ENCODE measurements around the gene CDC34.

The CDC34 gene

DNA sequence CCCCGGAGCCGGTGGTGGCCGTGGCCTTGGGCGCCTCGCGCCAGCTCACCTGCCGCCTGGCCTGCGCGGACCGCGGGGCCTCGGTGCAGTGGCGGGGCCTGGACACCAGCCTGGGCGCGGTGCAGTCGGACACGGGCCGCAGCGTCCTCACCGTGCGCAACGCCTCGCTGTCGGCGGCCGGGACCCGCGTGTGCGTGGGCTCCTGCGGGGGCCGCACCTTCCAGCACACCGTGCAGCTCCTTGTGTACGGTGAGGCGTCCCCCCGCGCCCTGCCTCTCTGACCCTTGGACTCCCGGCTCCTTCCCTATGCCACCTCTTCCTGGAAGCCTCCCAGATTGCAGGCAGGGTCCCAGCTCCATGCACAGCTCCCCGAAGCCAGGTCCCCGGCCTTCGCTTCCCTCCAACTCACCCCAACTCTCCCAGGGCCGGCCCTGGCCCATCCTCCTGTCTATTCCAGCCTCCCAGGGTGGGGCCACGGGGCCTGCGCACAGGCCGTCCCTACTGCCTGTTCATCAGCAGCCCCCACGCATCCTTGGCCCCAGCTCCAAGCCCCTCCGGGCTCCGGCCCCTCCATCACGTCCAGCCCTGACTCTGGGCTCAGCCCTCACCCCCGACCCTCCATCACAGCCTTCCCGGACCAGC, 33.6 kb upstream of the CDC34 start:
- no peak for DNase-seq

DNA sequence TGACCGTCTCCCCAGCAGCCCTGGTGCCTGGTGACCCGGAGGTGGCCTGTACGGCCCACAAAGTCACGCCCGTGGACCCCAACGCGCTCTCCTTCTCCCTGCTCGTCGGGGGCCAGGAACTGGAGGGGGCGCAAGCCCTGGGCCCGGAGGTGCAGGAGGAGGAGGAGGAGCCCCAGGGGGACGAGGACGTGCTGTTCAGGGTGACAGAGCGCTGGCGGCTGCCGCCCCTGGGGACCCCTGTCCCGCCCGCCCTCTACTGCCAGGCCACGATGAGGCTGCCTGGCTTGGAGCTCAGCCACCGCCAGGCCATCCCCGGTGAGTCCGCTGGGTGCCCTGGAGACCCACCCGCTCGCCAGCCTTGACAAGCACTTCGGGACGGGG, 33.1 kb upstream of the CDC34 start:
- no peak for DNase-seq

DNA sequence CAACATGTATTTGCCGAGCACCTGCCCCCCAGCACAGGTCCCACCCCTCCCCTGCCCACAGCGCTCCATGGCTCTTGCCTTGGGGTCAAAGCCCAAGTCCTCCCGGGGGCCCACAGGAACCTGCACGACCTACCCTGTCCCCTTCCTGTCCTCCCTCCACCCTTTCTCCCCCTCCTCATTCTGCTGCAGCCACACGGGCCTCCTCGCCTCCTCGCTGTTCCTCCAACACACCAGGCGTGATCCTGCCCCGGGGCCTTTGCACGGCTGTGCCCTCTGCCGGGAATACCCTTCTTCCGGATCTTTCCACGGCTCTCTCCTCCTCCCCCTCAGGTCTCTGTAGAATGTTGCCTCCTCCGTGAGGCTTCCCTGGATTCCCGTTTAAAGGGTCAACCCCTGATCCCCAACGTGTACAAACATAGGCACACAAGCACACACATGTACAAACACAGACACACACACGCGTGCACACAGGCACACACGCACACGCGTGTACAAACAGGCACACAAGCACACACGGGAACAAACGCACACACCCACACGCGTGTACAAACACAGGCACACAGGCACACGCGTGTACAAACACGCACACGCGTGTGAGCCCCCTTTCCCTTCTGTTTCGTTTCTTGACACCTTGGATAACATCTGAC, 32.5 kb upstream of the CDC34 start:
- DNase-seq, result no peak

DNA sequence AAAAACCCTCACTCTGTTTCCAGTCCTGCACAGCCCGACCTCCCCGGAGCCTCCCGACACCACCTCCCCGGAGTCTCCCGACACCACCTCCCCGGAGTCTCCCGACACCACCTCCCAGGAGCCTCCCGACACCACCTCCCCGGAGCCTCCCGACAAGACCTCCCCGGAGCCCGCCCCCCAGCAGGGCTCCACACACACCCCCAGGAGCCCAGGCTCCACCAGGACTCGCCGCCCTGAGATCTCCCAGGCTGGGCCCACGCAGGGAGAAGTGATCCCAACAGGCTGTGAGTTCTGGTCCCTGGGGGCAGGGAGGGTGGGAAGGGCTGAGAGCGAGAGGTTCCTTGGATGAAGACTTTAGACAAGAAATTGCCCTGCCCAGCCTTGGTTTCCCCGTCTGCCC, 29.9 kb upstream of the CDC34 start:
- no peak for DNase-seq

DNA sequence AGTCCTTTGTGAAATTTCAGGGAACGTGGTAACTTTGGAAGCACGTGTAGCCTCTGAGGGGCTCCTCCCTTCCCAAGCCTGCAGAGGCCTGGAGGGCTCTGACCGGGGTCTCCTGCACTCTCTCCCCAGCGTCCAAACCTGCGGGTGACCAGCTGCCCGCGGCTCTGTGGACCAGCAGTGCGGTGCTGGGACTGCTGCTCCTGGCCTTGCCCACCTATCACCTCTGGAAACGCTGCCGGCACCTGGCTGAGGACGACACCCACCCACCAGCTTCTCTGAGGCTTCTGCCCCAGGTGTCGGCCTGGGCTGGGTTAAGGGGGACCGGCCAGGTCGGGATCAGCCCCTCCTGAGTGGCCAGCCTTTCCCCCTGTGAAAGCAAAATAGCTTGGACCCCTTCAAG, 26.9 kb upstream of the CDC34 start:
- DNase-seq, result no peak

DNA sequence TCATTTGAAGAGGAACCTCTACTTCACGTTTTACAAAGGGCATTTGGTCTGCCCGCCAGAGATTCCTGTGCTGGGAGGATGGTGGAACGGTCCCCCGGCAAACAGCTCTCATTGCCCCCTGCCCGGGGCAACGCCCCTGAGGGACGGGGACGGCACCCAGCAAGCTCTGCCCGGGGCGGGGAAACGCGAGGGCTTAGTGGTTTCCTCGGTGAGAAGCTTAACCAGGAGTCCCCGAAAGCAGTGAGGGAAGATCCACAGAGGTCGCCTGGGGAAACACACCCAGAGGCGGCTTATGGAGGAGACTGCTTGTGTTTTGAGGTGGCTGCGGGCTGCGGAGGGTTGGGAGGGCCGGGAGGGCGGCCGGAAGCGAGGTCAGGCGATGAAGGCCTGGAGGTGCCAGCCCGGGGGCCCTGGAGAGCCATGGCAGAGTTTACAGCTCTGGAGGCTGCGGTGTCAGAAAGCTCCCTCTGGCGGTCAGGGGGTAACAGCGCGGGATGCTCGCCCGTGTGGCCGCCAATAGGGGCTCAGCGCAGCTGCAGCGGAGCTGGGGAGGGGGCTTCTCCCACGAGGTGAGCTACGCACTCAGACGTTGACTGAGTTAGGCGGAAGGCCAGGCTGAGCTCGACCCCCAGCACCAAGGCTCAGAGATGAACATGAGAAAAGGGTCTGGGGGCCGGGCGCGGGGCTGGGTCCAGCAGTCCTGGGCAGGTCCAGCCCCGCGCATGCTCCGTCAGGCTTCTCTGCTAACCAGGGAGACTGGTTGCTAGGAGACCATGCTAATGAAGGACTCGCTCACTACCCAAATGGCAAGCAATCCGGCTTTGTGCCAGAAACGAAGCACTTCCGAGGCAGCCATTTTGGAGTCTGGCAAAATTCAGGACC, 24.9 kb upstream of the CDC34 start:
- peak; percentile 95 for DNase-seq

DNA sequence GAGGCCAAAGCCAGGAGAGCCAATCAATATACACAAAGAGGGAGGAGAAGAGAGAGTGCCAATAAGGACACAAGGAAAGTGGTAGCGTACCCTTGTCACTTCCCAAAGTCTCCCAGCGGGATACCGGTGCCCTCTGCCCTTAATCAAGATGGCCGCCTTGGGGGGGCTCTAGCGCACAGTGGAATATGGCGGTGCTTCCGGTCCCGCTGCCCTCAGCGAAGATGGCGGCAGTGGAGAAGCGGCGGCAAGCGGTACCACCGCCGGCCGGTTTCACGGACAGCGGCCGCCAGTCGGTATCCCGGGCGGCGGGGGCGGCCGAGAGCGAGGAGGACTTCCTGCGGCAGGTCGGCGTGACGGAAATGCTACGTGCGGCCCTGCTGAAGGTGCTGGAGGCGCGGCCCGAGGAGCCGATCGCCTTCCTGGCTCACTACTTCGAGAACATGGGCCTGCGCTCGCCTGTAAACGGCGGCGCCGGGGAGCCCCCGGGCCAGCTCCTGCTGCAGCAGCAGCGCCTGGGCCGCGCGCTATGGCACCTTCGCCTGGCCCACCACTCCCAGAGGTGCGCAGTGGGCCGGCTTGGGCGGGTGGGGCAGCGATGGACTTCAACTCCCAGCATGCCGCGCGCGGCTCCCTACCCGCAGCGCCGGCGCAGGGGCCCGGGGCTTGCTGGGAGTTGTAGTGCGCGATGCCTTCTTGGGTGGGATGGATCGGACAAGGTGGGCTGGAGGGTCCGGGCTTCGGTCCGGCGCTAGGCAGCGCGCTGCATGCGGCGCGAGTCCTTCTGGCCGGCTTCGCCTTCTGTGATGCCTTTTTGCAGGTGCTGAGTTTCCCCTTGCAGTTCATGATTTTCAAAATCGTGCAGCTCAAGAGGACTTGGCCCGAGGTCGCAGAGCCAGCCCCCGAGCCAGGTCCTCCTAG, 24.0 kb upstream of the CDC34 start, which contains the start of gene TPGS1:
TSS of gene TPGS1 (plus strand) at position 212 of the 918 bp plus-strand sequence. CDS start at position 222, 10 bp downstream.
- DNase-seq, result peak; percentile 89

DNA sequence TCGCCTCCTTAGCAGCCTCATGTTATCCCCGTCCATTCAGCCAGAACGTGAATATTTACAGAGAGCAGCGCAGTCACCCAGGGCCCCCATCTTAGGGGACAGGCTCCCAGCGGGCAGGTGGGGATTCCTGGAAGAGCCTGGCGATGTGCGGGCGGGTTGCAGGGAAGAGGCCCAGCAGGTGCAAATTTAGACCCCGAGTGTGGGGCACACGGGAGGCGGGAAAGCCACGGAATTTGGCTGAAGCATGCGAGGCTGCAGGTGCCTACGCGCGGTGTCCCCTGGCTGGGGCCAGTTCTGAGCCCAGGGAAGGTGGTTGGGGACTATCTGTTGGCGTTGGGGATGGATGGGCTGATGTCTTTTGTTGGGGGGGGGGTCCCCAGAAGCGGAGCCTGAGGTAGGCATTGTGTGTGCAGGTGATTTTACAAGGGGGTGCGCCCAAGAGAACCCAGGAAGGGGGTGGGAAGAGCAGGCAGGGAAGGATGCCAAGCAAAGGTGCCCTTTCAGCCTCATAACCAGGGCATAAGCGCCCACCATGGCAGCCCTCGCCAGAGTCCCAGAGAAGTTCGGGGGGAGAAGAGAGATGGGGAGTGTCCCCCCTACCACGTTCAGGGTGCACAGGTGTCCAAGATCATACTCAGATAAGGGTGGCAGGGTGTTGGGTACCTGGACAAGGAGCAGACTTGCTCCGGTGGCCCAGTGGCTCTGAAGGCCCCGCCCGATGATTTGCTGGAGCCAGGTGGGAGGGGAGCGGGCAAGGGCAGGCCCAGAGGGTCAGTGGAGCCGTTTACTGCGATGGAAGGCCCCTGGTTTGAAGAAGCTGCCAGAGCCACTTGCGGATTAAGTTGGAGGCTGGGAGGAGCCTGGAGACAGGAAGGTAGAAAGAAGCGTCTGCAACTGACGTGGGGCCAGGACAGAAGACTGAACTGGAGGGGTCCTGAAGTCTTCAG, 23.1 kb upstream of the CDC34 start:
- DNase-seq, result no peak

DNA sequence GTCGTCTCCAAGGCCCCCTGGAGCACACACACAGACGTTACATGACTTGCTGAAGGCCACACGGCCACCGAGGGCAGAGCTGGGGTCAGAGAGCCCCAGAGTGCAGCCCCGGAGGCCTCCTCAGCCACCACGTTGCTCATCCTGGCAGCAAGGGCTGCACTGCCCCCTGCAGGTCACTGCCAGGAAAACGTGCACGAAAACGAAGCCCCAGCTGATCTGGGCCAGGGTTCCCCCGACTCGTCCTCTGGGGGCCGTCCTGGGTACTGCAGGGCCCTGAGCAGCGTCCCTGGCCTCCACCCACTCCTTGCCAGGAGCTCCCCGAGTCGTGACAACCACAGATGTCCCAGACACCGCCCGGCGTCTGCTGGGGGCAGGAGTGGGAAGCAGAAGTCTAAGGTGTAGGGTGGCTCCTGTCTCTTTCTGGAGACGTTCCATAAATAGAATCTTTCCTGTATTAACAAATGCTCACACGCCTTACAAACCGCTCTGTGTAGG, 20.9 kb upstream of the CDC34 start:
- DNase-seq, result peak; percentile 94

DNA sequence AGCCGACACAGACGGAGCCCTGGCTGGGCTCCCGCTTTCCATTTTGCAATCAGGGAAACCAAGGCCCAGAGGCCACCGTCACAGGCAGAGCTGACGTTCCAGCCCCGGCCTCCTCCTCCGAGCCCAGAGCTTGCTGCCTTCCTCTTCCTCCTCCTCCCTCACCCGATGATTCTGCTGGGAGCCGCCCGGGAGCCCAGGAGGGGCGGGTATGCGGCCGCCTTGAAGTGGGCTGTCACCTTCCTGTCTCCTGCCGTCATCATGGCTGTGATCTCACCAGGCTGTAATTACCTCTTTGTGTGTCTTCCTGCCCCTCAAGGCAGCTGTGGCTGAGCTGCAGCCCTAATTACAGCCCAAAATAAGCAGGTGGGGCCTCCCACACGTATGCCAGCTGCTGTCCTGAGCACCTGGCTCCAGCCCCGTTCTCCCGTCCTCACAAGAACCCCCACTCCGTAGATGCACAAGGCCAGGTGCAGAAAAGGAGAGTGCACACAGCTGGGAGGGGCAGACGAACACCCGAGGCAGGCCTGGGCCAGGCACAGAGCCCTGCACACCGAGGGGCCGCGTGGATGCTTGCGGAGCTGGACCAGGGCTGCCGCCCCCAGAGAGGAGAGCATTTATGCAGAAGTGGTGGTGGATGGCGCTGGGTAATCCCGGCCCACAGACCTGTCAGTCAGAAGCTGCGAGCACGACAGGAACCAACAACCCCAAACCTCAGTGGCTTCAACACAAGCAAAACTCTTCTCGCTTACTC, 20.3 kb upstream of the CDC34 start:
- DNase-seq, result peak; percentile 93

DNA sequence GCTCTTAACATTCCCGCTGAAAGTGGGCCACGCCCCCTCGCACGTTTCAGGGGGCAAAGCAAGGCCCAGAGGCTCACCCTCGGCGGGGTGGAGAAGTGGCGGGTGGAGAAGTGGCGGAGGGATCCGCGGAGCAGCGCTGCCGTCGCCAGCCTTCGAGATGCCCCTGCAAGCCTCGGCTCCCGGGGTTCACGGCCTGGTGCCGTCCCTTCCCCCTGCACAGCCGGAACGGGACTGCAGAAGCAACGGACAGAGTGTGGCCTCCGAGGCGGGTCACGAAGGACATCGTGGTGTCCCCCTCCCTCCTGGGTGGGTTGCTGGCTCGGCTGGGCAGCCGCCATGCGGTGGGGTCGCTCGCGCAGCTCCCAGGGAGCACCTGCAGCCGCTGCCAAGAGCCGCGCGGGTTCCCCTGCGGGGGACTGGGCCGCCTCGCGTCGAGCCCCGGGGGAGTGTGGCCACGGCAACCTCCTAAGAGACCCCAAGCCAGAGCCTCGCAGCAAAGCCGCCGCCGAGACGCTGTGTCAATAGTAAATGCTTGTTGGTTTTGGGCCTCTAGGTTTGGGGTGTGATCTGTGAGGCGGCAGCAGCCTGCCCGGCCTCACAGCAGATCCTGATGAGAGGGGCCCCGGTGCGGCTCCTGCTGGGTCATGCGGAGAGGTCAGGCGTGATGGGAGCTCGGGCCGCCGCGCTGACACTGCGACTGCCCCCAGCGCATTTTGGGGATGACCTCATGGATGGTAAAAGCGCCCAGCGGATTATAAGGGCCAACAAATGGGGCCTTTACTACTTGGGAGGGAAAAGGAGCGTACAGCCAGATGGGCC, 18.8 kb upstream of the CDC34 start:
- no peak for DNase-seq

DNA sequence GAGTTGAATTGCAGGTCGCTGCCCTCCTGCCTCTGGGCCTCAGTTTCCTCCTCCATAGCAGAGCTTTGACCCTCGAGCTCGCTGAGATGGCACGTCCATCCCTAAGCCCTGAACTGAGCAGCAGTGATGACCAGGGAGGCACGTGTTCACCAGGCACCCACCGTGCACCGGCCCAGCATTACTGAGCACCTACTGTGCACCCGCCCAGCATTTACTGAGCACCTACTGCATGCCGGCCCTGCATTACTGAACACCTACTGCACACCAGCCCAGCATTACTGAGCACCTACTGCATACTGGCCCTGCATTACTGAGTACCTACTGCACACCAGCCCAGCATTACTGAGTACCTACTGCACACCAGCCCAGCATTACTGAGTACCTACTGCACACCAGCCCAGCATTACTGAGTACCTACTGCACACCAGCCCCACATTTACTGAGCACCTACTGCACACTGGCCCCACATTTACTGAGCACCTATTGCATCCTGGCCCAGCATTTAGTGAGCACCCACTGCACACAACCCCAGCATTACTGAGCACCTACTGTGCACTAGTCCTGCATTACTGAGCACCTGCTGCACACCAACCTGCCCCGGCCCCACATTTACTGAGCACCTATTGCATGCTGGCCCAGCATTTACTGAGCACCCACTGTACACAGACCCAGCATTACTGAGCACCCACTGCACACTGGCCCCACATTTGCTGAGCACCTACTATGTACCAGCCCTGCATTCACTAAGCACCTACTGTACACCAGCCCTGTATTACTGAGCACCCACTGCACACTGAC, 18.0 kb upstream of the CDC34 start:
- DNase-seq, result no peak

DNA sequence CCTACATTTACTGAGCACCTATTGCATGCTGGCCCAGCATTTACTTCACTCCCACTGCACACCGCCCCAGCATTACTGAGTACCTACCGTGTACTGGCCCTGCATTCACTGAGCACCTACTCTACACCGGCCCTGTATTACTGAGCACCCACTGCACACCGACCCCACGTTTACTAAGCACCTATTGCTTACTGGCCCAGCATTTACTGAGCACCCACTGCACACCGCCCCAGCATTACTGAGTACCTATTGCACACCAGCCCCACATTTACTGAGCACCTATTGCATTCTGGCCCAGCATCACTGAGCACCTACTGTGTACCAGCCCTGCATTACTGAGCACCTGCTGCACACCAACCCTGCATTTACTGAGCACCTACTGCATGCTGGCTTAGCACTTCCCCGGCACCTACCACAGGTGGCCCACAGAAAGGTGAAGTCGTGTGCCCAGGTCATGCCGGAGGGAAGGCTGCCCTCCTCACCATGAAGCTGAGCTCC, 17.3 kb upstream of the CDC34 start:
- DNase-seq, result no peak

DNA sequence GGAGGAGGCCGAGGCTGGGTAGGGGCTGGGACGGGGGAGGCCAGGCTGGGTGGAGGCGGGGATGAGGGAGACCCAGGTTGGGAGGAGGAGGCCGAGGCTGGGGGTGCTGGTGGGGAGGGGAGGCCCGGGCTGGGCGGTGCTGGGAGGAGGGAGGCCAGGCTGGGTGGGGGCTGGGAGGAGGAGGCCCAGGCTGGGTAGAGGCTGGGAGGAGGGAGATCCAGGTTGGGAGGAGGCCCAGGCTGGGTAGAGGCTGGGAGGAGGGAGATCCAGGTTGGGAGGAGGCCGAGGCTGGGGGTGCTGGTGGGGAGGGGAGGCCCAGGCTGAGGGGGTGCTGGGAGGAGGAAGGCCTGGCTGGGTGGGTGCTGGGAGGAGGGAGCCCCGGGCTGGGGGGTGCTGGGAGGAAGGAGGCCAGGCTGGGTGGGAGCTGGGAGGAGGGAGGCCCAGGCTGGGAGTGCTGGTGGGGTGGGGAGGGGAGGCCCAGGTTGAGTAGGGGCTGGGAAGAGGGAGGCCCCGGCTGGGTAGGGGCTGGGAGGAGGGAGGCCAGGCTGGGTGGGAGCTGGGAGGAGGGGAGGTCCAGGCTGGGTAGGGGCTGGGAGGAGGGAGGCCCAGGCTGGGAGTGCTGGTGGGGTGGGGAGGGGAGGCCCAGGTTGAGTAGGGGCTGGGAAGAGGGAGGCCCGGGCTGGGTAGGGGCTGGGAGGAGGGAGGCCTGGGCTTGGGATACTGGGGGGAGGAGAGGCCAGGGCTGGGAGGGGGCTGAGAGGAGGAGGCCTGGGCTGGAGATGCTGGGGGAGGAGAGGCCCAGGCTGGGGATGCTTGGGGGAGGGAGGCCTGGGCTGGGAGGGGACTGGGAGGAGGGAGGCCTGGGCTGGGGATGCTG, 13.6 kb upstream of the CDC34 start:
- DNase-seq, result no peak

DNA sequence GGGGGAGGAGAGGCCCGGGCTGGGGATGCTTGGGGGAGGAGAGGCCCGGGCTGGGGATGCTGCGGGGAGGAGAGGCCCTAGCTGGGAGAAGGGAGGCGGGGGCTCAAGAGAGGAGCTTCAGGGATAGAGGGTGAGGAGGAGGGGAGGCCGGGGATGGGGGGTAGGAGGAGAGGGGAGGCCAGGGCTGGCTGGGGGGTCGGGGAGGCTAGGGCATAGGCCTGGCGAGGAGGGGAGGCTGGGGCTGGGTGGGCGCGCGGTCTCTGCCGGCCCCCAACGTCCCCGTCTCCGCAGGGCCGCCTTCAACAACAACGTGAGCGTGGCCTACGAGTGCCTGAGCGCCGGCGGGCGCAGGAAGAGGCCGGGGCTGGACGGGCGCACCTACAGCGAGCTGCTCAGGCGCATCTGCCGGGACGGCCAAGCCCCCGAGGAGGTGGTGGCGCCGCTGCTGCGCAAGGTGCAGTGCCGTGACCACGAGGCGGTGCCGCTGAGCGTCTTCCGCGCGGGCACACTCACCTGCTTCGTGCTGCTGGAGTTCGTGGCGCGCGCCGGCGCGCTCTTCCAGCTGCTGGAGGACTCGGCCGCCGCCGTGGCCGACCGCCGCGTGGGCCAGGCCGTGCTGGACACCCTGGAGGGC, 12.8 kb upstream of the CDC34 start:
- DNase-seq, result peak; percentile 77

DNA sequence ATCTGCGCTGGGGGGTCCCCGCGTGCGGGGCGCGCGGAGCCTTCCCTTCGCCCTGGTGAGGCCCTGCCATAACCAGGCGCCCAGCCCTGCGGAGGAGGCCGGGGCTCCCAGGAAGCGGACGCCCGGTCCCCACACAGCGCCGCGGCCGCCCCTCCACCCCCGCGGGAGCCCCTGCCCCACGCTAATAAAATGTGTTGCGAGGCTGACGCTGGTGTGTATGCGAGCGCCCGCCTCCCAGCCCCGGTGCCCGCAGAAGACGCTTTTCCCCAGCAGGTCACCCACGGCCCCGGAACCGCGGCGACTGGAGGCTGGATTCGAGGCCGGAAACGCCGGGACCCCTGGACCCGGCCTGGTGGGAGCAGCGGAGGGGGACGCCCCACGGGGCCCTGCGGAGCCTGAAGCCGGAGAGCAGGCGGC, 12.1 kb upstream of the CDC34 start:
- no peak for DNase-seq

DNA sequence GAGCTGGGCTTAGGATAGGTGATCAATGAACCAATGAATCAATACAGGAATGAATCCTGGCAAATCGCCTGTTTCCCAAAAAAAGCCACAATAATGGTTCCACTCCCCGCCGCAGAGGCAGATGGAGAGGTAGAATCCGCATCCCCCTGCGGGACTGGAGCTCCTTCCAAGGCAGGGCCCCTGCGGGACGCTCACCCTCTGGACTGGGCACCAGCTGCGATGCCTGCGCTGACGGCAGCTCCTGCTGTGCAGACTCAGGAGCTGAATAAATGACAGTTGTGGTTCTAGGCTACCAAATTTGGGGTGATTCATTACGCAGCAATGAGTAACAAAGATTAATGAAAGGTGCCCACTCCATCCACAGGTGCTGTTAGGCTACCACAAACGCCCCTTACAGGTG, 8.8 kb upstream of the CDC34 start:
- DNase-seq, result no peak
